GM23338 (cell line): Measurements from ENCODE around the gene COL25A1. TPM values are rescaled to one million over a fixed set of nuclear protein-coding genes. Genes with fewer than 3 reads are reported as not detected.

Experiments used
- ATAC-seq: fragments of 200-7000 bp; cut with Tn5 transposase; 3 replicates; pipeline ENCODE4 v1.9.1; 2020
- DNase-seq: peaks from one replicate; pipeline ENCODE4 v3.0.0-alpha.2; 2015; ENCODE audit warnings: low spot score
- H2AFZ ChIP-seq: fragments of 200-600 bp; sonication (generic); 2 replicates; pipeline ENCODE4 v1.8.0; 2016; ENCODE audit warnings: antibody characterized with exemption, mild to moderate bottlenecking, moderate library complexity
- H3F3A ChIP-seq: fragments of 200-600 bp; sonication (generic); replicated peaks from 2 replicates; pipeline ENCODE4 v1.8.0; 2017; ENCODE audit warnings: antibody characterized with exemption, mixed run types, low read depth
- H3K27ac ChIP-seq: fragments of 200-600 bp; sonication (generic); 2 replicates; pipeline ENCODE4 v1.6.1; 2016; ENCODE audit warnings: low read depth
- H3K27me3 ChIP-seq: fragments of 200-600 bp; sonication (generic); 2 replicates; pipeline ENCODE4 v1.8.0; 2016; ENCODE audit warnings: mild to moderate bottlenecking, mixed run types, moderate library complexity; ENCODE audit not compliant: insufficient read depth
- H3K36me3 ChIP-seq: fragments of 200-600 bp; sonication (generic); 2 replicates; pipeline ENCODE4 v1.8.0; 2016; ENCODE audit warnings: mild to moderate bottlenecking; ENCODE audit not compliant: insufficient read depth
- H3K4me1 ChIP-seq: fragments of 200-600 bp; sonication (generic); 2 replicates; pipeline ENCODE4 v1.8.0; 2016; ENCODE audit warnings: mild to moderate bottlenecking, moderate library complexity; ENCODE audit not compliant: insufficient read depth
- H3K4me2 ChIP-seq: fragments of 200-600 bp; sonication (generic); 2 replicates; pipeline ENCODE4 v1.7.1; 2017; ENCODE audit warnings: mixed run types
- H3K4me3 ChIP-seq: fragments of 200-600 bp; sonication (generic); 2 replicates; pipeline ENCODE4 v1.6.1; 2016; ENCODE audit warnings: mixed run types
- H3K79me2 ChIP-seq: fragments of 200-600 bp; sonication (generic); replicated peaks from 2 replicates; pipeline ENCODE4 v1.8.0; 2017; ENCODE audit warnings: mild to moderate bottlenecking; ENCODE audit not compliant: insufficient read depth
- H3K9me2 ChIP-seq: fragments of 200-600 bp; sonication (generic); 2 replicates; pipeline ENCODE4 v1.8.0; 2017; ENCODE audit not compliant: insufficient read depth
- H4K20me1 ChIP-seq: fragments of 200-600 bp; sonication (generic); replicated peaks from 2 replicates; pipeline ENCODE4 v1.8.0; 2017; ENCODE audit warnings: mild to moderate bottlenecking; ENCODE audit not compliant: insufficient read depth
- H3K27ac Mint-ChIP-seq: 2 replicates; pipeline ENCODE4 v1.8.0; 2020; ENCODE audit warnings: inconsistent platforms, mild to moderate bottlenecking, moderate library complexity, mixed read lengths
- H3K27me3 Mint-ChIP-seq: 3 replicates; pipeline ENCODE4 v1.8.0; 2022; ENCODE audit warnings: low read depth, mild to moderate bottlenecking, moderate library complexity, mixed read lengths, inconsistent platforms; ENCODE audit not compliant: insufficient read depth, poor library complexity
- H3K36me3 Mint-ChIP-seq: 3 replicates; pipeline ENCODE4 v1.8.0; 2021; ENCODE audit warnings: low read depth, mild to moderate bottlenecking, inconsistent platforms, moderate library complexity, mixed read lengths
- H3K4me1 Mint-ChIP-seq: 3 replicates; pipeline ENCODE4 v1.8.0; 2020; ENCODE audit warnings: mild to moderate bottlenecking, inconsistent platforms, mixed read lengths
- H3K4me3 Mint-ChIP-seq: 3 replicates; pipeline ENCODE4 v1.8.0; 2021; ENCODE audit warnings: moderate library complexity, mild to moderate bottlenecking, inconsistent platforms, mixed read lengths
- H3K9me3 Mint-ChIP-seq: 3 replicates; pipeline ENCODE4 v1.8.0; 2020; ENCODE audit warnings: moderate library complexity, mild to moderate bottlenecking, inconsistent platforms, mixed read lengths
- CTCF ChIP-seq, 2 experiments: fragments of 200-600 bp in 1 of 2; sonication (generic) in 1 of 2; conservative IDR thresholded peaks; 2 replicates each; pipeline versions ENCODE4 v1.5.1 to v1.6.1; 2016 to 2017; ENCODE audit warnings: antibody characterized with exemption in 2 of 2, low read depth in 2 of 2, mild to moderate bottlenecking in 2 of 2, moderate library complexity in 1 of 2
- EZH2 ChIP-seq: fragments of 200-600 bp; sonication (generic); IDR thresholded peaks from one replicate; pipeline ENCODE4 v1.8.0; 2017; ENCODE audit warnings: antibody characterized with exemption, mild to moderate bottlenecking, low read depth; ENCODE audit not compliant: unreplicated experiment
- EZH2phosphoT487 ChIP-seq: fragments of 200-600 bp; sonication (generic); IDR thresholded peaks from one replicate; pipeline ENCODE4 v1.8.1; 2018; ENCODE audit warnings: antibody characterized with exemption; ENCODE audit not compliant: unreplicated experiment
- NANOG ChIP-seq: IDR thresholded peaks from 2 replicates; pipeline ENCODE4 v1.6.1; 2016; ENCODE audit warnings: antibody characterized with exemption, borderline replicate concordance
- POLR2AphosphoS5 ChIP-seq: IDR thresholded peaks from 2 replicates; pipeline ENCODE4 v1.6.1; 2016; ENCODE audit warnings: antibody characterized with exemption, low read depth
- STAT1 ChIP-seq: IDR thresholded peaks from one replicate; pipeline ENCODE4 v1.6.1; 2016; ENCODE audit warnings: antibody characterized with exemption; ENCODE audit not compliant: unreplicated experiment
- ZNF114 ChIP-seq: fragments of 250-450 bp; sonication (Bioruptor Pico); IDR thresholded peaks from 2 replicates; pipeline ENCODE4 v1.5.0; 2020; ENCODE audit warnings: mild to moderate bottlenecking, moderate library complexity
- ZNF331 ChIP-seq: fragments of 250-450 bp; sonication (Bioruptor Pico); IDR thresholded peaks from 2 replicates; pipeline ENCODE4 v1.5.0; 2020; ENCODE audit warnings: low read depth, mild to moderate bottlenecking, moderate library complexity
- polyA plus RNA-seq: library from polyadenylated mRNA; unstranded; fragments of >200 nt; fragmentation: Nextera tagmentation; extraction: Ambion mirVana; gene quantifications from 2 replicates; pipeline ENCODE4 v1.2.1, GENCODE V29; 2016
- total RNA-seq: library from RNA; depleted of rRNA; stranded (reverse); fragments of >200 nt; shearing (Covaris generic); gene quantifications from 2 replicates; pipeline ENCODE4 v1.2.3, GENCODE V29; 2014
- TF ChIP-seq, protein P1 (sequence below): IDR thresholded peaks from 2 replicates; pipeline ENCODE4 v1.6.1; 2016; ENCODE audit warnings: antibody characterized with exemption
- TF ChIP-seq, protein P2 (sequence below): fragments of 250-450 bp; sonication (Bioruptor Pico); IDR thresholded peaks from 2 replicates; pipeline ENCODE4 v1.5.0; 2020; ENCODE audit warnings: mild to moderate bottlenecking, moderate library complexity
- TF ChIP-seq, protein P3 (sequence below): IDR thresholded peaks from one replicate; pipeline ENCODE4 v1.6.1; 2018; ENCODE audit warnings: antibody characterized with exemption; ENCODE audit not compliant: unreplicated experiment

The COL25A1 gene
- total and polyA plus RNA-seq, 2 experiments from 2014 or later, result 3.9 to 5.6 TPM

DNA sequence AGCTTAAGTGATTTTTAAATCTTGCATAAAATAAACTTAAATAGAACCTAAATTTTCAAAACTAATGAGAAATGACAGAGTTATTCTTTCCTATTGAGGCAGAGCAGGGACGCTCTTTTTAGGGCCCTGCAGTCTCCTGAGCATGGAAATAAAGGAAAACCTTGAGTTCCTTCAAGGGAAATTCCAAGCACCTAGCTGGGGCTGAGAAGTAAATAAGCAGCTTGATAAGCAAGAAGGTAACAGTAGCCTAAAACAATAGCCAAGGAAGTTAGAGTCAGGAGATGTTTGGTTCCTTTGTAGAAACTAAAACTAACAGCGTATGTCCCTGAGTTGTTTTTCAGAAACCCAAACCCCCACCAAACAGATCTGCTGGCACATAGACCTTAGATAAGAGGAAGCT, 174.6 kb downstream of the COL25A1 start:
- no peak overlapping the region for H3K4me2 ChIP-seq
- no peak overlapping the region for H2AFZ ChIP-seq
- no peaks in the 10 kb centered on the region for H3K27me3 ChIP-seq
- Mint-ChIP-seq H3K27me3 (no peaks in the 10 kb centered on the region), H3K4me1 (peaks cover 18% of the 10 kb centered on the region), H3K27ac (peak overlapping the region; percentile 15; the same call in 1 of the 2 replicates), H3K9me3 (no peaks in the 10 kb centered on the region), H3K36me3 (no peaks in the 10 kb centered on the region), H3K4me3 (no peak overlapping the region)
- no peaks in the 10 kb centered on the region for H3F3A ChIP-seq
- no peak overlapping the region for H3K27ac ChIP-seq
- peak; percentile 61 for ATAC-seq
- peak; percentile 29 for DNase-seq
- no peaks in the 10 kb centered on the region for H3K79me2 ChIP-seq
- no peaks in the 10 kb centered on the region for H3K9me2 ChIP-seq
- H3K4me3 ChIP-seq, result no peak overlapping the region
- H3K36me3 ChIP-seq, result no peaks in the 10 kb centered on the region
- H3K4me1 ChIP-seq, result no peaks in the 10 kb centered on the region
- no peak for TF ChIP-seq CTCF (conservative IDR thresholded peaks at IDR 0.05; ENCODE audit: low read depth in 2 of 2)
- TF ChIP-seq STAT1, result no peak
- no peak for TF ChIP-seq EZH2phosphoT487
- TF ChIP-seq POLR2AphosphoS5, result no peak
- no peak for TF ChIP-seq ZNF331 (CRISPR knock-in tag)
- TF ChIP-seq, protein P1, sequence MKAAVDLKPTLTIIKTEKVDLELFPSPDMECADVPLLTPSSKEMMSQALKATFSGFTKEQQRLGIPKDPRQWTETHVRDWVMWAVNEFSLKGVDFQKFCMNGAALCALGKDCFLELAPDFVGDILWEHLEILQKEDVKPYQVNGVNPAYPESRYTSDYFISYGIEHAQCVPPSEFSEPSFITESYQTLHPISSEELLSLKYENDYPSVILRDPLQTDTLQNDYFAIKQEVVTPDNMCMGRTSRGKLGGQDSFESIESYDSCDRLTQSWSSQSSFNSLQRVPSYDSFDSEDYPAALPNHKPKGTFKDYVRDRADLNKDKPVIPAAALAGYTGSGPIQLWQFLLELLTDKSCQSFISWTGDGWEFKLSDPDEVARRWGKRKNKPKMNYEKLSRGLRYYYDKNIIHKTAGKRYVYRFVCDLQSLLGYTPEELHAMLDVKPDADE, result no peak
- no peak for TF ChIP-seq NANOG
- no peak for TF ChIP-seq ZNF114 (CRISPR knock-in tag)
- no peak for TF ChIP-seq EZH2
- TF ChIP-seq, protein P2, sequence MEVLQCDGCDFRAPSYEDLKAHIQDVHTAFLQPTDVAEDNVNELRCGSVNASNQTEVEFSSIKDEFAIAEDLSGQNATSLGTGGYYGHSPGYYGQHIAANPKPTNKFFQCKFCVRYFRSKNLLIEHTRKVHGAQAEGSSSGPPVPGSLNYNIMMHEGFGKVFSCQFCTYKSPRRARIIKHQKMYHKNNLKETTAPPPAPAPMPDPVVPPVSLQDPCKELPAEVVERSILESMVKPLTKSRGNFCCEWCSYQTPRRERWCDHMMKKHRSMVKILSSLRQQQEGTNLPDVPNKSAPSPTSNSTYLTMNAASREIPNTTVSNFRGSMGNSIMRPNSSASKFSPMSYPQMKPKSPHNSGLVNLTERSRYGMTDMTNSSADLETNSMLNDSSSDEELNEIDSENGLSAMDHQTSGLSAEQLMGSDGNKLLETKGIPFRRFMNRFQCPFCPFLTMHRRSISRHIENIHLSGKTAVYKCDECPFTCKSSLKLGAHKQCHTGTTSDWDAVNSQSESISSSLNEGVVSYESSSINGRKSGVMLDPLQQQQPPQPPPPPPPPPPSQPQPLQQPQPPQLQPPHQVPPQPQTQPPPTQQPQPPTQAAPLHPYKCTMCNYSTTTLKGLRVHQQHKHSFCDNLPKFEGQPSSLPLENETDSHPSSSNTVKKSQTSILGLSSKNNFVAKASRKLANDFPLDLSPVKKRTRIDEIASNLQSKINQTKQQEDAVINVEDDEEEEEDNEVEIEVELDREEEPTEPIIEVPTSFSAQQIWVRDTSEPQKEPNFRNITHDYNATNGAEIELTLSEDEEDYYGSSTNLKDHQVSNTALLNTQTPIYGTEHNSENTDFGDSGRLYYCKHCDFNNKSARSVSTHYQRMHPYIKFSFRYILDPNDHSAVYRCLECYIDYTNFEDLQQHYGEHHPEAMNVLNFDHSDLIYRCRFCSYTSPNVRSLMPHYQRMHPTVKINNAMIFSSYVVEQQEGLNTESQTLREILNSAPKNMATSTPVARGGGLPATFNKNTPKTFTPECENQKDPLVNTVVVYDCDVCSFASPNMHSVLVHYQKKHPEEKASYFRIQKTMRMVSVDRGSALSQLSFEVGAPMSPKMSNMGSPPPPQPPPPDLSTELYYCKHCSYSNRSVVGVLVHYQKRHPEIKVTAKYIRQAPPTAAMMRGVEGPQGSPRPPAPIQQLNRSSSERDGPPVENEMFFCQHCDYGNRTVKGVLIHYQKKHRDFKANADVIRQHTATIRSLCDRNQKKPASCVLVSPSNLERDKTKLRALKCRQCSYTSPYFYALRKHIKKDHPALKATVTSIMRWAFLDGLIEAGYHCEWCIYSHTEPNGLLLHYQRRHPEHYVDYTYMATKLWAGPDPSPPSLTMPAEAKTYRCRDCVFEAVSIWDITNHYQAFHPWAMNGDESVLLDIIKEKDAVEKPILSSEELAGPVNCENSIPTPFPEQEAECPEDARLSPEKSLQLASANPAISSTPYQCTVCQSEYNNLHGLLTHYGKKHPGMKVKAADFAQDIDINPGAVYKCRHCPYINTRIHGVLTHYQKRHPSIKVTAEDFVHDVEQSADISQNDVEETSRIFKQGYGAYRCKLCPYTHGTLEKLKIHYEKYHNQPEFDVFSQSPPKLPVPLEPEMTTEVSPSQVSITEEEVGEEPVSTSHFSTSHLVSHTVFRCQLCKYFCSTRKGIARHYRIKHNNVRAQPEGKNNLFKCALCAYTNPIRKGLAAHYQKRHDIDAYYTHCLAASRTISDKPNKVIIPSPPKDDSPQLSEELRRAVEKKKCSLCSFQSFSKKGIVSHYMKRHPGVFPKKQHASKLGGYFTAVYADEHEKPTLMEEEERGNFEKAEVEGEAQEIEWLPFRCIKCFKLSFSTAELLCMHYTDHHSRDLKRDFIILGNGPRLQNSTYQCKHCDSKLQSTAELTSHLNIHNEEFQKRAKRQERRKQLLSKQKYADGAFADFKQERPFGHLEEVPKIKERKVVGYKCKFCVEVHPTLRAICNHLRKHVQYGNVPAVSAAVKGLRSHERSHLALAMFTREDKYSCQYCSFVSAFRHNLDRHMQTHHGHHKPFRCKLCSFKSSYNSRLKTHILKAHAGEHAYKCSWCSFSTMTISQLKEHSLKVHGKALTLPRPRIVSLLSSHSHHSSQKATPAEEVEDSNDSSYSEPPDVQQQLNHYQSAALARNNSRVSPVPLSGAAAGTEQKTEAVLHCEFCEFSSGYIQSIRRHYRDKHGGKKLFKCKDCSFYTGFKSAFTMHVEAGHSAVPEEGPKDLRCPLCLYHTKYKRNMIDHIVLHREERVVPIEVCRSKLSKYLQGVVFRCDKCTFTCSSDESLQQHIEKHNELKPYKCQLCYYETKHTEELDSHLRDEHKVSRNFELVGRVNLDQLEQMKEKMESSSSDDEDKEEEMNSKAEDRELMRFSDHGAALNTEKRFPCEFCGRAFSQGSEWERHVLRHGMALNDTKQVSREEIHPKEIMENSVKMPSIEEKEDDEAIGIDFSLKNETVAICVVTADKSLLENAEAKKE (CRISPR knock-in tag), result no peak
- TF ChIP-seq, protein P3, sequence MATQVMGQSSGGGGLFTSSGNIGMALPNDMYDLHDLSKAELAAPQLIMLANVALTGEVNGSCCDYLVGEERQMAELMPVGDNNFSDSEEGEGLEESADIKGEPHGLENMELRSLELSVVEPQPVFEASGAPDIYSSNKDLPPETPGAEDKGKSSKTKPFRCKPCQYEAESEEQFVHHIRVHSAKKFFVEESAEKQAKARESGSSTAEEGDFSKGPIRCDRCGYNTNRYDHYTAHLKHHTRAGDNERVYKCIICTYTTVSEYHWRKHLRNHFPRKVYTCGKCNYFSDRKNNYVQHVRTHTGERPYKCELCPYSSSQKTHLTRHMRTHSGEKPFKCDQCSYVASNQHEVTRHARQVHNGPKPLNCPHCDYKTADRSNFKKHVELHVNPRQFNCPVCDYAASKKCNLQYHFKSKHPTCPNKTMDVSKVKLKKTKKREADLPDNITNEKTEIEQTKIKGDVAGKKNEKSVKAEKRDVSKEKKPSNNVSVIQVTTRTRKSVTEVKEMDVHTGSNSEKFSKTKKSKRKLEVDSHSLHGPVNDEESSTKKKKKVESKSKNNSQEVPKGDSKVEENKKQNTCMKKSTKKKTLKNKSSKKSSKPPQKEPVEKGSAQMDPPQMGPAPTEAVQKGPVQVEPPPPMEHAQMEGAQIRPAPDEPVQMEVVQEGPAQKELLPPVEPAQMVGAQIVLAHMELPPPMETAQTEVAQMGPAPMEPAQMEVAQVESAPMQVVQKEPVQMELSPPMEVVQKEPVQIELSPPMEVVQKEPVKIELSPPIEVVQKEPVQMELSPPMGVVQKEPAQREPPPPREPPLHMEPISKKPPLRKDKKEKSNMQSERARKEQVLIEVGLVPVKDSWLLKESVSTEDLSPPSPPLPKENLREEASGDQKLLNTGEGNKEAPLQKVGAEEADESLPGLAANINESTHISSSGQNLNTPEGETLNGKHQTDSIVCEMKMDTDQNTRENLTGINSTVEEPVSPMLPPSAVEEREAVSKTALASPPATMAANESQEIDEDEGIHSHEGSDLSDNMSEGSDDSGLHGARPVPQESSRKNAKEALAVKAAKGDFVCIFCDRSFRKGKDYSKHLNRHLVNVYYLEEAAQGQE, result no peak
- H4K20me1 ChIP-seq, result no peaks in the 10 kb centered on the region
